Neuron (in vitro differentiated cells): ENCODE measurements around the gene SNX24.

Source experiments
- H2AFZ ChIP-seq: one replicate; pipeline ENCODE4 v1.6.1; 2013; ENCODE audit warnings: low read depth, mild to moderate bottlenecking, inconsistent platforms, low read length, moderate library complexity
- H3K27me3 ChIP-seq: one replicate; pipeline ENCODE4 v1.6.1; 2013; ENCODE audit warnings: low read length; ENCODE audit not compliant: insufficient read depth
- H3K36me3 ChIP-seq: one replicate; pipeline ENCODE4 v1.6.1; 2013; ENCODE audit warnings: low read length; ENCODE audit not compliant: insufficient read depth
- H3K4me1 ChIP-seq: one replicate; pipeline ENCODE4 v1.6.1; 2013; ENCODE audit warnings: low read length; ENCODE audit not compliant: insufficient read depth
- H3K4me3 ChIP-seq: 2 replicates; pipeline ENCODE4 v1.5.1; 2013; ENCODE audit warnings: mild to moderate bottlenecking, low read length, moderate library complexity
- H3K9me3 ChIP-seq: one replicate; pipeline ENCODE4 v1.6.1; 2013; ENCODE audit warnings: low read length

SNX24 gene

GRCh38 chr5:122940890-122941289 is 95.5 kb downstream of the SNX24 start:
- Histone ChIP-seq H3K9me3 (no peaks in the 10 kb centered on the region), H3K36me3 (no peaks in the 10 kb centered on the region), H2AFZ (no peak overlapping the region), H3K4me3 (no peak overlapping the region), H3K4me1 (peaks cover 3% of the 10 kb centered on the region), H3K27me3 (no peaks in the 10 kb centered on the region)

GRCh38 chr5:122941737-122942136 is 96.3 kb downstream of the SNX24 start:
- Histone ChIP-seq H3K36me3 (no peaks in the 10 kb centered on the region), H3K9me3 (no peaks in the 10 kb centered on the region), H2AFZ (no peak overlapping the region), H3K4me3 (no peak overlapping the region), H3K4me1 (no peaks in the 10 kb centered on the region), H3K27me3 (no peaks in the 10 kb centered on the region)

- Histone ChIP-seq H2AFZ (no peak overlapping the region), H3K36me3 (no peaks in the 10 kb centered on the region), H3K4me3 (no peak overlapping the region), H3K4me1 (no peaks in the 10 kb centered on the region), H3K9me3 (no peaks in the 10 kb centered on the region), H3K27me3 (no peaks in the 10 kb centered on the region)
Measured at GRCh38 chr5:122942164-122942914, 96.9 kb downstream of the SNX24 start.

- no peak overlapping the region for H3K4me3 ChIP-seq
- no peaks in the 10 kb centered on the region for H3K36me3 ChIP-seq
- no peaks in the 10 kb centered on the region for H3K27me3 ChIP-seq
- H3K4me1 ChIP-seq = no peaks in the 10 kb centered on the region
- no peaks in the 10 kb centered on the region for H3K9me3 ChIP-seq
- H2AFZ ChIP-seq = no peak overlapping the region
Measured at GRCh38 chr5:122943050-122943698, 97.8 kb downstream of the SNX24 start.

GRCh38 chr5:122944051-122944450 is 98.6 kb downstream of the SNX24 start:
- Histone ChIP-seq H3K4me3 (no peak overlapping the region), H3K9me3 (no peaks in the 10 kb centered on the region), H3K27me3 (no peaks in the 10 kb centered on the region), H3K4me1 (no peaks in the 10 kb centered on the region), H3K36me3 (no peaks in the 10 kb centered on the region), H2AFZ (no peak overlapping the region)

- H3K36me3 ChIP-seq = no peaks in the 10 kb centered on the region
- no peak overlapping the region for H2AFZ ChIP-seq
- no peak overlapping the region for H3K4me3 ChIP-seq
- H3K27me3 ChIP-seq = no peaks in the 10 kb centered on the region
- no peaks in the 10 kb centered on the region for H3K4me1 ChIP-seq
- no peaks in the 10 kb centered on the region for H3K9me3 ChIP-seq
Measured at GRCh38 chr5:122947372-122947771, 102.0 kb downstream of the SNX24 start.

GRCh38 chr5:122947772-122948171 is 102.4 kb downstream of the SNX24 start:
- no peak overlapping the region for H3K4me3 ChIP-seq
- no peak overlapping the region for H2AFZ ChIP-seq
- no peaks in the 10 kb centered on the region for H3K27me3 ChIP-seq
- no peaks in the 10 kb centered on the region for H3K4me1 ChIP-seq
- H3K36me3 ChIP-seq = no peaks in the 10 kb centered on the region
- no peaks in the 10 kb centered on the region for H3K9me3 ChIP-seq

GRCh38 chr5:122948319-122948718 is 102.9 kb downstream of the SNX24 start:
- H3K36me3 ChIP-seq = no peaks in the 10 kb centered on the region
- no peaks in the 10 kb centered on the region for H3K27me3 ChIP-seq
- no peak overlapping the region for H2AFZ ChIP-seq
- no peak overlapping the region for H3K4me3 ChIP-seq
- H3K4me1 ChIP-seq = no peaks in the 10 kb centered on the region
- H3K9me3 ChIP-seq = no peaks in the 10 kb centered on the region

GRCh38 chr5:122951658-122952057 is 106.2 kb downstream of the SNX24 start:
- no peaks in the 10 kb centered on the region for H3K27me3 ChIP-seq
- H3K4me3 ChIP-seq = no peak overlapping the region
- no peaks in the 10 kb centered on the region for H3K9me3 ChIP-seq
- H3K36me3 ChIP-seq = no peaks in the 10 kb centered on the region
- no peak overlapping the region for H2AFZ ChIP-seq
- no peaks in the 10 kb centered on the region for H3K4me1 ChIP-seq

GRCh38 chr5:122954719-122955118 is 109.3 kb downstream of the SNX24 start:
- Histone ChIP-seq H3K27me3 (no peaks in the 10 kb centered on the region), H3K9me3 (no peaks in the 10 kb centered on the region), H3K36me3 (no peaks in the 10 kb centered on the region), H3K4me3 (no peak overlapping the region), H2AFZ (no peak overlapping the region), H3K4me1 (peaks cover 2% of the 10 kb centered on the region)

- Histone ChIP-seq H3K9me3 (no peaks in the 10 kb centered on the region), H2AFZ (no peak overlapping the region), H3K4me3 (no peak overlapping the region), H3K4me1 (peaks cover 6% of the 10 kb centered on the region), H3K36me3 (no peaks in the 10 kb centered on the region), H3K27me3 (no peaks in the 10 kb centered on the region)
Measured at GRCh38 chr5:122957457-122957856, 112.0 kb downstream of the SNX24 start.

GRCh38 chr5:122959740-122960445 is 114.5 kb downstream of the SNX24 start:
- peak overlapping the region; percentile 19 for H2AFZ ChIP-seq
- no peaks in the 10 kb centered on the region for H3K27me3 ChIP-seq
- no peaks in the 10 kb centered on the region for H3K36me3 ChIP-seq
- no peaks in the 10 kb centered on the region for H3K9me3 ChIP-seq
- no peak overlapping the region for H3K4me3 ChIP-seq
- peaks cover 6% of the 10 kb centered on the region for H3K4me1 ChIP-seq

- Histone ChIP-seq H3K9me3 (no peaks in the 10 kb centered on the region), H3K4me1 (peaks cover 6% of the 10 kb centered on the region), H2AFZ (no peak overlapping the region), H3K4me3 (no peak overlapping the region), H3K36me3 (no peaks in the 10 kb centered on the region), H3K27me3 (no peaks in the 10 kb centered on the region)
Measured at GRCh38 chr5:122963305-122963704, 117.9 kb downstream of the SNX24 start.
